ENCODE results near the gene NEMF. TPM values are rescaled to one million over a fixed set of nuclear protein-coding genes. Genes with fewer than 3 reads are reported as not detected.
"Not testable (repeated sequence)": the region's sequence is repeated elsewhere in the genome, so short reads cannot be mapped to it uniquely, and the experiment has no call there.

Gene NEMF
- total RNA-seq, 1 experiment from 2014 or later: 68.1 TPM

GRCh38 chr14:49828640-49829039 lies 23.9 kb downstream of the NEMF start:
- DNase-seq (ENCODE audit: low read depth): no peak

GRCh38 chr14:49820176-49820575 lies 32.4 kb downstream of the NEMF start:
- DNase-seq (ENCODE audit: low read depth): no peak

- DNase-seq (ENCODE audit: low read depth): no peak
Measured at GRCh38 chr14:49816844-49817243, 35.7 kb downstream of the NEMF start.

- not testable (repeated sequence) for DNase-seq (ENCODE audit: low read depth)
Measured at GRCh38 chr14:49816118-49816517, 36.5 kb downstream of the NEMF start.

- DNase-seq (ENCODE audit: low read depth): no peak
Measured at GRCh38 chr14:49808780-49809179, 43.8 kb downstream of the NEMF start.

- no peak for DNase-seq (ENCODE audit: low read depth)
Measured at GRCh38 chr14:49796025-49796424, 56.6 kb downstream of the NEMF start.

- no peak for DNase-seq (ENCODE audit: low read depth)
Measured at GRCh38 chr14:49792618-49793017, 60.0 kb downstream of the NEMF start.

- no peak for DNase-seq (ENCODE audit: low read depth)
Measured at GRCh38 chr14:49786315-49786714, 66.3 kb downstream of the NEMF start.

GRCh38 chr14:49783394-49784014 lies 69.1 kb downstream of the NEMF start:
- no peak for DNase-seq (ENCODE audit: low read depth)

GRCh38 chr14:49781040-49781439 lies 71.5 kb downstream of the NEMF start:
- not testable (repeated sequence) for DNase-seq (ENCODE audit: low read depth)

- no peak for DNase-seq (ENCODE audit: low read depth)
Measured at GRCh38 chr14:49778421-49778820, 74.2 kb downstream of the NEMF start.

- no peak for DNase-seq (ENCODE audit: low read depth)
Measured at GRCh38 chr14:49774106-49774505, 78.5 kb downstream of the NEMF start.

- not testable (repeated sequence) for DNase-seq (ENCODE audit: low read depth)
Measured at GRCh38 chr14:49771691-49772090, 80.9 kb downstream of the NEMF start.

- peak; percentile 35 for DNase-seq (ENCODE audit: low read depth)
Measured at GRCh38 chr14:49770212-49770817, 82.3 kb downstream of the NEMF start.

- peak; percentile 15 for DNase-seq (ENCODE audit: low read depth)
Measured at GRCh38 chr14:49769581-49770211, 82.9 kb downstream of the NEMF start.

- DNase-seq (ENCODE audit: low read depth): peak; percentile 53
Measured at GRCh38 chr14:49769171-49769570, 83.4 kb downstream of the NEMF start.

- peak; percentile 75 for DNase-seq (ENCODE audit: low read depth)
Measured at GRCh38 chr14:49768301-49769121, 84.1 kb downstream of the NEMF start.

GRCh38 chr14:49767571-49768300 lies 84.9 kb downstream of the NEMF start, which contains the start of gene KLHDC2:
Gene KLHDC2 (plus strand): TSS chr14:49768153. CDS start chr14:49768469, 316 bp downstream.
- DNase-seq (ENCODE audit: low read depth): peak; percentile 96

- no peak for DNase-seq (ENCODE audit: low read depth)
Measured at GRCh38 chr14:49767270-49767570, 85.4 kb downstream of the NEMF start.

- DNase-seq (ENCODE audit: low read depth): no peak
Measured at GRCh38 chr14:49766839-49767238, 85.7 kb downstream of the NEMF start.

GRCh38 chr14:49761839-49762551 lies 90.6 kb downstream of the NEMF start:
- no peak for DNase-seq (ENCODE audit: low read depth)
